ENCODE data around the gene ZNF134.

ZNF134 gene

DNA sequence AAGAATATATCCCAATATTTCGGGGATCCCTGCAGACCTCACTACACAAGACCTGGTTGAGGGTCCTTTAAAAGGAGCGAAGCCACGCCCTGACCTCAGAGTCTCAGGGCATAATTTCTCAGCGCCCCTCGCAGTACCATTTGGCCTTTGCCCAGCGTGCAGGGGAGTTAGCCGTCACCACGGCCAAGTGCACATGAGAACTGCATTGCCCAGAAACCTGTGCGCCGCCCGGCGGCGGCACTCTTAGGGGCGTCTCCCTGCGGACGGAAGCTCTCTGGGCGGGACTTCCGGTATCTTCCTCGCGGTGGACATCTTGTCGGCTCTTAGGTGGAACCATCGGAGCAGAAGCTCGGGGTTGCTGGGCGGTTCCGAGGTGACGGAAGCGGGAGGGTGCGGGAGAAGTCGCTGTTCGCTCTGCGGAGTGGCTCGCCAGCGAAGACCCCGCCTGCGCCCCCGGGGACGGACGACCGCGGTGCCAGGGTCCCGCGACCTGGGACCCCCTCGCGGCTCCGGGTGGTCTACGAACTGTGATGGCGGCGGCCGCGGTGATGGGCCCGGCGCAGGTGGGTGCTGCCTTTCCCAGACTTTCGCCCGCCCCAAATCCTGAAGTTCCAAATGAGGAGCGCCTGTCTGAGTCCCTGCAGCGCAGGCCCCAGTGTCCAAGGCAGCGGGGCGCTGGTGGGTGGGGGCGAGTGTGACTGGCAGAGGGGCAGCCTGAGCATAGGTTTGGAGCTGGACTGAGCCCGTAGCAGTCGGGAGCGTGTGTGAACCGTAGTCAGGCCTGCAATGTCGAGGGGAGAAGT lies at the start of gene ZNF134:
Gene ZNF134 (plus strand): TSS at position 302 of the 803 bp plus-strand sequence. CDS start 5,227 bp downstream, outside the sequence.
- DNase-seq = peak; percentile 80 to 82

DNA sequence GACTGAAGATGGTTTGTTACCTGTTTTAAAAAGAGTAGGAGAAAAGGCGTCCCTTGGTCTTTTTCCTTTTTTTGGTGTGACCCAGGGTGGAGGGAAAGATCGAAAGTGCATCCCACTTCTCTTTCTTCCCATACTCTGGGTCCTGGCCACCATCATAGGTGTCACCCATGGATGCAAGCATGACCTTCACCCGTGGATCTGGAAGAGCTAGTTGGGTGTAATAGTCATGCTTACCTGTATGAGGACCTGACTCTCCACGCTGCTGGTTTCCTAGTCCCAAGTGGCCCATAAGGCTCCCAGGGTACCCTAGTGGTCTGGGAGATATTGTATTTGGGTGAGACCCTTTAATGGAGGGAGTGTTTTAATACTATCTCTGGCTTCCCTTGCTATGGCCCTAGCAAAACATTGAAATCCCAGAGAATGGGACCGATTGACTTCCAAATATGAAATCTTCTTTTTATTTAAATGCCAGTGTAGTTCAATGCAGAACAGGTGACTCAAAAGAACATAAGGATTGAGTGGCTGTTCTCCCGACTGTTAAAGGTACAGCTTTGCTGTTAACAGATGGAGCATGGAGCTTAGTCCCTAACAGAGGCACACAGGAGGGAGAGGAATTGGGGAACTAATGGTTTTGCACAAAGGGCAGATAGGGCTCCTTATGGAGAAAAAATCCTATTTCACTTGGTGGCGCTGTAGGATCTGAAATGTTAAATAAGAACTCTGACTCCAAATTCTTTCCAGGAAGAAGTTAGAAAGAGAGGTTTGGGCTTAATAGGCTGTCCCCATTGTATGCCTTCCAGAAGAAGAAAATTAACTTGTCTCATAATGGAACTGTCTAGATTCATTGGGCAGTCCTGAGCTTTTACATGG lies 47.4 kb upstream of the ZNF134 start:
- DNase-seq = no peak

DNA sequence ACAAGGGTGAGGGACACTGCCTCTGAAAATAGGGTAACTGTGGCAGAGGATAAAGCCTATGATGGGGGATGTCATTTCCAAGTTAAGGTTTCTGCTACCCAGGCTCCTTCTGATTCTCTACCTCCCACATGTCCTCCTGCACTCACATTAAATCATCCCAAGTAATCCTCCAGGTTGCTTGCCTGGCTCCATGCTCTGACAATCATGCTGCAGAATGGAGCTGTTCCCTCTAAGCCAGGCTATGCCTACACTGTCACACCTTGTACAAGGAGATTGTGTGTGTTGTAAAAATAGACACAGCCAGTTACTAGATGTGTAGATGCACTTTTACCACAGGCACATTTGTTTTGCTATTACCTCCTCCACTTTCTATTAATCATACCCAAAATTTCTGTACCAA lies 43.3 kb upstream of the ZNF134 start:
- DNase-seq = no peak

DNA sequence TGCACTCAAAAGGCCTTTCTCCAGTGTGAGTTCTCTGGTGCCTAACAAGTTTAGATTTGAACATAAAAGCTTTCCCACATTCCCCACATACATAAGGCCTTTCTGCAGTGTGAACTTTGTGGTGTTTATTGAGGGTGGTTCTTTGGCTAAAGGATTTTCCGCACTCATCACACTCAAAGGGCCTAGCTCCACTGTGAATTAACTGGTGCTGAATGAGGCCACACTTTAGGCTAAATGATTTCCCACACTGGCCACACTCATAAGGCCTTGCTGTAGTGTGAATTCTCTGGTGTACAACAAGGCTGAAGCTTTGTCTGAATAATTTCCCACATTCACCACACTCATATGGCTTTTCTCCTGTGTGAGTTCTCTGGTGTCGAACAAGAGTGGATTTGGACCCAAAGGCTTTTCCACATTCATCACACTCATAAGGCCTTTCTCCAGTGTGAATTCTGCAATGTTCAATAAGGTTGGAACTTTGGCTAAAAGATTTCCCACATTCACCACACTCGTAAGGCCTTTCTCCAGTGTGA lies 41.6 kb upstream of the ZNF134 start:
- no peak for DNase-seq

DNA sequence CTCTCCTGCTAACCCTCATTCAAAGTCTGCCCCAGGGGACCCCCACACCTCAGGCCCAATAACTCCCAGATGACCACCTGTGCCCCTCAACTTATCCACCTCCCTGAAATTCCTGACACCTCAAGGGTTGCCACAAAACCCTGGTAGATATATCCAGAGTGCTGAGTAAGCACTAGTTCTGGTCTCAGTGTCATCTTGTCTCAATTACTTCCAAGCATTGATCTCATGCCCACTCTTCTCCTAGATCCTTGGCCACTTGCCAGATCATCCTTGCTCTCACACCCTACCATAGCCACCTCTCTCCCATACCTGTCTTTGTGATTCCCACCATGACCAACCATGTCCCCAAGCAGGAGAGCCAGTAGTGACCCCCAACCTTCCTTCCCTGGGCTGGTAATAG lies 37.4 kb upstream of the ZNF134 start:
- no peak for DNase-seq

DNA sequence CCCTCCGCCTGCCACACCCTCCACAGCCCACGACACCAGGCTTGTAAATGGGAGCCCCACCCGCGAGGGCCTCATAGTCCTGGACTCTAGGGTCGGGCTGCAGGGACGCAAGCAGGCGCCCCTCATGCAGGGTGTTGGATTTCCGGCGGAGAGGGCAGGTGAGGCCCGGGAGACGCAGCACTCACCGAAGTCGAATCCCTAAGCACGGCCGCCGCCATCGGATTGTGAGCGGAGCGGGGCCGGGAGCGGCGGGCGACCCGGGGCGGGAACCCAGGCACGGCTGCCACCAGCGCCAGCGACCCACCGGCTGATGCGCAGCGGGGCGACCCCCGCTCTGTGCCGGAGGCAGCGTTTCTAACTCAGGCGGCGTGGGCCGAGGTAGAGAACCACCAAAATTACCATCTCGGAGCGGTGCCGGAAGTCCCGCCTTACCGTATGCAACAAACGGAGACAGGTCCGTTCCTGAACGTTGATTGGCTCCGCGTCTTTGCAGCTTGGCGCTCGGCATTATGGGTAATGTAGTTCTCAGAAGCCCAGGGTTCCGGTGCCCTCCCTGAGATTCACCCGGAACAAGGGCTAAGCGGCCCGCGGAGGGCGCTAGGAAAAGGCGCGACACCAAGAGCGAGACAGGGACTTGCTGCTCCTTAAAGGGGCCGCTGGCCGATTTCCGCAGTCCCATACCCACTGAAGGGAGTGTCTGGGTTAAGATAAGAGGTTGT lies 35.4 kb upstream of the ZNF134 start, which contains the start of gene ZNF416:
Gene ZNF416 (minus strand): TSS at position 425 of the 719 bp plus-strand sequence. CDS start 207 bp downstream, at position 218.
- peak; percentile 88 to 91 for DNase-seq

DNA sequence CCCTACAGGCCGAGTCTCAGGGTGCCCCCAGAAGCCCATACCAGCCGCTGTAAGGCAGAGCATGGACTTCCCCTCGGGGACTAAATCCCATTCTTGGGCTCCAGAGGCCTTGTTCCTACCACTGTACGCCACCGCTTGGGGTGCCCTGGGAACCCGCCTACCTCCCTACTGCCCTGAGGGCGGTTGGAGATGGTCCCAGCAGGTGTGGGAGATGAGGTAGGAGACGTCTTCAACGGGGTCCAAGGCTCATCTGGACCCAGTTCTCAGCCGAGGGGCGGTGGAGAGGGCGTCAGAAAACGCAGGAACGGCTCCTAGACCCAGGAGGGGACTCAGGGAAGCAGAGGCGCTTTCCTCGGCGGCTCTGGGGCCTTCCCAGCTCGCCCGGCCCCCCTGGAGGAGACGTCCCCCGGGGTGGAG lies 30.9 kb upstream of the ZNF134 start:
- DNase-seq = no peak

DNA sequence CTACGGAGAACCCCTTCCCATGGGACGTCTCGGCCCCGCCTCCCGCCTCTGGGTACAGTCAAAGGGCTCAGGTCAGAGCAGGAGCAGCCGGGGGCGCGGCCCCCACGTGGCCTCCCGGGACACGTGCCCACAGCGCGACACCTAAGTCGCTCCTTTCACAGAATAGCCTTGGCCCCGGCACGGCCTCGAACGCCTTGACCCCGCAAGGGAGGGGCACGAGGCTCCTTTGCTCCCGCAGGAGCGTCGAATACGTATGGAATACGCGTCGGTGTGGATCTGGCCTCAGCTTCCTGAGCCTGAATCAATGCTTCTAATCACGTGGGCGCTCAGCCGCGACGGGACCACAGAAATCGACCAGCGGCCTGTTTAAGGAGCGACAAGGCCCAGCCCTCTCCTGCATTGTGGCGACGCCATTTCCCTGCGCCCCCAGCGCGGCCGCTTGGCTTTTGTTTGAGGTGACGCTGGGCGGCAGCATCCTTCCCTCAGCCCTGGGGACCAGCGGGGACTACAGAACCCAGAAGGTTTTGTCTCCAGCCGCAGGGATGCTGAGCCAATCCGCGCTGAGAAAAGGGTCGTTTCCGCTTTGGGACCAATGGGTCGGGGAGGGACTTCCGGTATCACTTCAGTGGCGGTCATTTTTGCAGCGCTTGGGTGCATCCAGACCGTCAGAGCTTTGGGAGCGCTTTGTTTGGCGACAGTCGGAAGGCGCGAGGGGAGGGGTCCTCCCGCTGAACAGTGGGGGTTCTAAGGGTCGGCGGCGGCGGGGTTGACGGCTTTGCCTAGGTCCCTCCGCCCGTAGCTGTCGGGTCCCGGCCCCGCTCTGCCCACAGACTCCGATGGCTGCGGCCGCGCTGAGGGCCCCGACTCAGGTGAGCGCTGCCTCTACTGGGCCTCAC lies 30.3 kb upstream of the ZNF134 start, which contains the start of gene ZIK1:
Gene ZIK1 (plus strand): TSS at position 625 of the 896 bp plus-strand sequence. CDS start 212 bp downstream, at position 837.
- DNase-seq = peak; percentile 71

DNA sequence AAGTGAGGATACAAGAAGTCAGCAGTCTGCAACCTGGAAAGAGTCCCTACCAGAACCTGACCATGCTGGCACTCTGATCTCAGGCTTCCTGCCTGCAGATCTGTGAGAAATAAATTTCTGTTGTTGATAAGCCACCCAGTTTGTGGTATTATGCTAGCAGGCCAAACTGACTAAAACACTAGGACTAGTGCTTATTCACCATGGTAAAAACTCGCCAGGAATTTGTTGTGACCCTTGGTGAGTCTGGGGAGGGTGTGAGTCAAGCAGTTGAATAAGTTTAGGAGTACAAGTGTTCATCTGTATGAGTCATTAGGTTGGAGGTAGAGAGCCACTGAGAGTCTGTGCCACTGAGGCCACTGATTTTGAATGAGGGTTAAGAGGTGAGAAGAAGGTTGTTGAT lies 26.5 kb upstream of the ZNF134 start:
- no peak for DNase-seq

DNA sequence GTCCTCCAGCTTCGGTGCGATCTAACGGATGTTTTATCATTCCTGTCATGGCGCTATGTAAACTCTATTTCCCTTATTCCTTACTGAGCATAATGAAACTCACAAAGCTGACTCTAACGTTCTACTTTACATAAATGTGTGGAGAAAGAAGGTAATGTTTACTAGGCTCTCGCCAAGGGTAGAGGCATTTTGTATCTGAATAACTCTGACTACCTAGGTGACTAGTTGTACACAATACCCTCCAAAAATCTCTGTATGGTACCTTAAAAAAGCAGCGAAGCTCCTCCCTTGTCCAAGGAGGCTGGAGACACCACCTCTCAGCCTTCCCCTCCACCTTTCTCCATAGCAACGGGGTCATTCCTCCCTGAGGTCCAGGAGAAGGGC lies 14.7 kb upstream of the ZNF134 start:
- no peak for DNase-seq

DNA sequence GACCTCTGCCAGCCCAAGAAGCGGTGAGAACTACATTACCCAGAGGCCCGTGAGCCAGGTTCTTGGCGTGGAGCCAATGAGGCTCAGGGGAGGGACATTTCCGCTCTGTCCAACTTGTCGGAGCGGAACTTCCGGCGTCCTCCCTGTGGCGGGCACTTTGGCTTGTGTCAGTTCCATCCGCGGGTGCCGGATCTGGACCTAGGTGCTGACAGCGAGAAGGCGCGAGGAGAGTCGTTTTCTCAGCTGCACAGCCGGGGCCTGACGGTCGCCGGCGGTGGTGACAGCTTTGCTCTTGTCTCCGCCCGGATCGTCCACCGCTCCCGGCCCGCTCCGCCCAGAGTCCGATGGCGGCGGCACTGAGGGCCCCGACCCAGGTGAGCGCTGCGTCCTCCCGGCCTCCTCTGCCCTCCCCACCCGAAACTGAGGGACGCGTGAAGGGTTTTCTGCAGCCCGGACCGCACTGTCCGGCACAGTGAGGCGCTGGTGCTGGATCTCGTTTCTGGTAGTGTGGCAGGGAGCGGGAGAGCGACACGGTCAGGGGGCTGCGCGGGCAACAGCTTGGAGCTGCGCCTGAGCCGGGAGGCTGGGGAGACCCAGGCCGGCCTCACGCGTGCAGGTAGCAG lies 14.2 kb upstream of the ZNF134 start, which contains the start of gene ZNF530:
Gene ZNF530 (plus strand): TSS at position 125 of the 623 bp plus-strand sequence. CDS start 4,461 bp downstream, outside the sequence.
- DNase-seq = peak; percentile 88 to 89

DNA sequence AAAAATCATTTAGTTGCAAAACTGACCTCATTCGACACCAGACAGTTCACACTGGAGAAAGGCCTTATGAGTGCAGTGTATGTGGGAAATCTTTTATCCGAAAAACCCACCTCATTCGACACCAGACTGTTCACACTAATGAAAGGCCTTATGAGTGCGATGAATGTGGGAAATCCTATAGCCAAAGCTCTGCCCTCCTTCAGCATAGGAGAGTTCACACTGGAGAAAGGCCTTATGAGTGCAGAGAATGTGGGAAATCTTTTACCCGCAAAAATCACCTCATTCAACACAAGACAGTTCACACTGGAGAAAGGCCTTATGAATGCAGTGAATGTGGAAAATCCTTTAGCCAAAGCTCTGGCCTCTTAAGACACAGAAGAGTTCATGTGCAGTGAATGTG lies 7.1 kb upstream of the ZNF134 start:
- no peak for DNase-seq

DNA sequence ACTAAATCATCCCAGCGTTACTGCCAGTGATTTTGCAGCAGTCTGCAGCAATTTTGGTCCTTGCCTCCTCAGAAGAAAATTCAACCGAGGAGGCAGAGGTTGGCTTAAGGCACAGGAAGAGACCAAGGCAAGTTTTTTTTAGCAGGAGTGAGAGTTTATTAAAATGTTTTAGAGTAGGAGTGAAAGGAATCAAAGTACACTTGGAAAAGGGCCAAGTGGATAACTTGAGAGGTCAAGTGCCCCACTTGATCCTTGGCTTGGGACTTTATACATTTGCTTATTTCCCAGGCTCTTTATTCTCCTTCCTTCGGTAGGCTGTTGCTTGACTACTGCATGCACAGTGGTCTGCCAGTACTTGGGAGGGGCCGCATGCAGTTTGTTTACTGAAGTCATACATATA lies 2.9 kb upstream of the ZNF134 start:
- no peak for DNase-seq

DNA sequence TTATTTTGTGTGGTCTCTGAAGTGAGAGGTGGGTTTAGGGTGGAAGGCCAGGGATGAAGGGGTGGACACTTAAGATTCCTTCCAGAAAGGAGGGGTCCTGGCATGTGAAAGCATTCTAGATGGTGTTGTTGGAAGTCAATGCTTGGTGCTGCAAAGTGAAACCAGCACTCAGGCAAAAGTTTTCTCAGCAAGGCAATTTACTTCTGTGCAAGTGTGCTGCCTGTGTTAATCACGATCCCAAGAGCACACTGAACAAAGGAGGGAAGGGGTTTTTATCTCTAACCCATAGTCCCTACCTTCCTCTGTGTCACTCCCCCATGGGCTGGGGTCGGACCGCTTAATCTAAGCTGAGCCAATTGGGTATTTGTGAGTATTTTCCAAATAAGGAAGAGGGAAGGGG lies 1.3 kb downstream of the ZNF134 start:
- no peak for DNase-seq

DNA sequence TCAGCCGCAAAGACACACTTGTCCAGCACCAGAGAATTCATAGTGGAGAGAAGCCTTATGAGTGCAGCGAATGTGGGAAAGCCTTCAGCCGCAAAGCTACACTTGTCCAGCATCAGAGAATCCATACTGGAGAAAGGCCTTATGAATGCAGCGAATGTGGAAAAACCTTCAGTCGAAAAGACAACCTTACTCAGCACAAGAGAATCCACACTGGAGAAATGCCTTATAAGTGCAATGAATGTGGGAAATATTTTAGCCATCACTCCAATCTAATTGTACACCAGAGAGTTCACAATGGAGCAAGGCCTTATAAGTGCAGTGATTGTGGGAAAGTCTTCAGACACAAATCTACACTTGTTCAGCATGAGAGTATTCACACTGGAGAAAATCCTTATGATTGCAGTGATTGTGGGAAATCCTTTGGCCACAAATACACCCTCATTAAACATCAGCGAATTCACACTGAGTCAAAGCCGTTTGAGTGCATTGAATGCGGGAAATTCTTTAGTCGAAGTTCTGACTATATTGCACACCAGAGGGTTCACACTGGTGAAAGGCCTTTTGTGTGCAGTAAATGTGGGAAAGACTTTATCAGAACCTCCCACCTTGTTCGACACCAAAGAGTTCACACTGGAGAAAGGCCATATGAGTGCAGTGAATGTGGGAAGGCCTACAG lies 6.8 kb downstream of the ZNF134 start:
- no peak for DNase-seq

DNA sequence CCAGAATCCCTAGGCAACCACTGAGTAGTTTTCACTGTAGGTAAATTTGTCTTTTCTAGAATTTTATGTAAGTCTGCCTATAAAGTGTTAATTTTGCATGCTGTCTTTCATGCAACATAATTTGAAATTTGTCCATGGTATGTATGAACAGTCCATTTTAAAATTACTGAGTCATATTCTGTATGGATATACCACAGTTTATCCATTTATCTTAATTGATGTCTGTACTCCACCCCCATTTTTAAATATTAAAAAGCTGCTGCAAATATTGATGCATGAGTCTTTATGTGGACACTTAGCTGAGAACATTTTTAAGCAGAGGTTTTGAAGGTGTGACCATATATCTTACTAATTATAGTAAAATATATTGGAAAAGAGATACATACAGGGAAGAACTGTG lies 9.0 kb downstream of the ZNF134 start:
- no peak for DNase-seq

DNA sequence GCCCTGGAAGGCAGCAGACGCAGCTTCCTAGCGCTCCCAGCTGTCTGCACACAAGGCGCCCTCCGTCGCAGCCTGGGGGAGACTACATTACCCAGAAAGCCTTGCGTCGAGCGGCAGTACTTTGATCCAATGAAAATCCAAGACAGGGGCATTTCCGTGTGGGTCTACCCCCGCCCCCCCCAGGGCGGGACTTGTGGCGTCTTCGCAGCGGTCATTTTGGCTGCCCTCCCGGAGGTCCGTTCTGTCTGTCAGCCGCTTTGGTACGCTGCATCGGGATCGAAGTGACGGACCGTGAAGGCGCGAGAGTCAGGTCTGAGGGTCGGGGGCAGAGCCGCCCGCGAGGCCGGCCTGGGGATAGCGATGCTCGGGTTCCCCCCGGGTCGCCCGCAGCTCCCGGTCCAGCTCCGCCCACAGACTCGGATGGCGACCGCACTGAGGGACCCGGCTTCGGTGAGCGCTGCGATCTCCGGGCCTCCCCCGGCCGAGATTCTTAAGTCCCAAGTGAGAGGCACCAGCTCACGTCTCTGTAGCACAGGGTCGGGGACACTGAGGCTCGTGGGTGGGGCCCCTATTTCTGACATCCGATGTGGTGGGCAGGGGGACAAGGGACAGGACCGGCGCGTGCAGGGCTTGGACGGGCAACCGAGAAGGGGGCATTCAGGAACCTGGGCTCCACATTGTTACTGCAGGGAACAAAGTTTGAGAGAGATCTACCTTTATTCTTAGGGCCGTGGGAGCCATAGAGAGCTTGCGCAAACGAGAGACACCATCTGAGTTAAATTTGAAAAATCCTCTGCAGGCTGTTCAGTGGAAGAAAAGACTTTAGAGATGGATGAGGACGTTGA lies 19.2 kb downstream of the ZNF134 start, which contains the start of gene ZNF211:
Gene ZNF211 (plus strand): TSS at position 182 of the 845 bp plus-strand sequence. CDS start 179 bp downstream, at position 361.
- peak; percentile 75 for DNase-seq

DNA sequence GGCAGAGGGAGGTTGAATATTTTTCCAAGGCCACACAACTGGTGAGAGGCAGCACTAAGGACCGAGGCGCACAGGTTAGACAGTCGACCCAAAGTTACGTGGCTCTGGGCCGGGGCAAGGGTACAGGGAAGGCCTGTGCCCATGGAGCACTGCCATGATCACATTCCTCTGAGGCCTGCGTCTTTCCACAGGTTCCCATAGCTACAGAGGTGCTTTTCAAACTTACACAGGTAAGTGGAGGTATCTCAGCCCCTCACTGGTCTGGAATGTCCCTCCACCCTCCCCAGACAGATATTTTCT lies 19.7 kb downstream of the ZNF134 start:
- no peak for DNase-seq

DNA sequence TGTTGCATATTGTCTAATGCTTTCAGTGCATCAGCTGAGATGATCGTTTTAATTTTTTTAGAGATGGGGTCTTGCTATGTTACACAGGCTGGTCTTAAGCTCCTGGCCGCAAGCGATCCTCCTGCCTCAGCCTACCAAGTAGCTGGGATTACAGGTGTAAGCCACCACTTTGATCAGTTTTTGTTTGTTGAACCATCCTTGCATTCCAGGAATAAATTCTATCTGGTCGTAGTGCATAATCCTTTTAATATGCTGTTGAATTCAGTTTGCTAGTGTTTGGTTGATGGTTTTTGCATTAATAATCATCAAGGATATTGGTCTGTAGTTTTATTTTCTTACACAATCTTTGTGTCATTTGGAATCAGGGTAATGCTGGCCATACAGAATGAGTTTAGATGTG lies 23.3 kb downstream of the ZNF134 start:
- DNase-seq = no peak
